AG08396 (cell line): ENCODE results near the gene ADAMTSL1.
A peak's percentile ranks its signal among the peaks of the same experiment; 100 is the strongest.
"Not testable (repeated sequence)": the region's sequence is repeated elsewhere in the genome, so short reads cannot be mapped to it uniquely, and the experiment has no call there.

Experiments used
- DNase-seq: peaks from one replicate; pipeline ENCODE4 v3.0.0; 2012; ENCODE audit warnings: low spot score, mixed read lengths

Gene ADAMTSL1

DNA sequence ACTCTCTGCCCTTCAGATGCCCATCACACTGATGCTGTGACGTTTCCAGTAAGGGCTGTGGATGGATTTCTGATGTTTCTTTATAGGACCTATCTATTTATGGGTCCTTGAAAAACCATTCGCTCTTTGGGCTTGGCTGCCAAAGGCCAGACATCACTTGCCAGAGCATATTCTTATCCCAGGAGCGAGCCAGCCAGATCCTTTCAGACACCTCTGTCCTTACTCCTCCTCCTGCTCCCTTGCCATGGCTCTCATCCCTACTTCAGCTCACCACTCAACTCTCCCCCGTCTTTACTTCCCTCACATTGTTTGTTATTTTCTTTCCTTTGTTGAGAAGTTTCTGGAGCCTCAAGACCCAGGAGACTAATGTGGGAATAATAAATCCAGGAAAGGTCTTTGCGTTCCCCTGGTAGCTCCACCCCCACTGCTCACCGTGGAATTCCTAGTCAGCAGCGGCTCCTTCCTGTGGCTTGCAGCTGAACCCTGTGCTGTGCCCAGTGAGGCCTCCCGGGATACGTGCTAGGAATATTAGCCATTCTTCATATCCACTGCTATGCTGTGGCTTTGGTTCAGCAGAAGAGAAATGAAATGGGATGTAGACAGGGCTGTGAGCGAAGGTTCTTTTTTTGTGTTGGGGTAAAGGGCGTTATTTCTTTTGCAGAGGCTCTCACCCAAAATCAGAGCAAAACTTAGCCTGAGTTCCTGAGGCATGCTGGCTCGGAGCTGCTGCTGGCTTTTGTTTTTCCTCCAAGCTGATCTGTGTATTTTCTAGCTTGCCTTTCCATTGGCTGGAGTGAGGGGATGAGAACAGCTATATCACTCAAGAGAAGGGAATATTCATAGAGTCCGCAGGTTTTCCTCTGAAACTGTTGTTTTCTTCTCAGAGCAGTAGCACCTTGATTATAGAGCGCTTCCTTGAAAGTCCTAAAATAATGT, 387.9 kb downstream of the ADAMTSL1 start:
- peak; percentile 44 for DNase-seq

DNA sequence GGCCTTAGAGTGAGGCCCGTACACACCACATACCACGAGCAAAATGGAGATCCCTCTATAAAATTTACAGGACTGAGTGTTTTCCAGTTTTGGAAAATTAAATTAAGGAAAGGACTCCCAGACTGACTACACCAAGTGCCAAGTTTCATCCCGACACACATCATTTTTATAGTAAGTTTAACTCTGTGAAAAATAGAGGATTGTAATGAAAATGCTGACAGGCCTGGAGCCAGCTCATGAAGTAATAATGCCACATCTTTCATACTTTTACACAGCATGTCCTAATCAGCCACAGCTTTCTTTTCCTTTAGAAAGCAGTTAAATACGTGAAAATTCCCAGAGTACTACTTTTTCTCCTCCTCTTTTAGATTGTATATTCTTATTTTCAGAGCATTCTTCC, 389.8 kb downstream of the ADAMTSL1 start:
- no peak for DNase-seq

DNA sequence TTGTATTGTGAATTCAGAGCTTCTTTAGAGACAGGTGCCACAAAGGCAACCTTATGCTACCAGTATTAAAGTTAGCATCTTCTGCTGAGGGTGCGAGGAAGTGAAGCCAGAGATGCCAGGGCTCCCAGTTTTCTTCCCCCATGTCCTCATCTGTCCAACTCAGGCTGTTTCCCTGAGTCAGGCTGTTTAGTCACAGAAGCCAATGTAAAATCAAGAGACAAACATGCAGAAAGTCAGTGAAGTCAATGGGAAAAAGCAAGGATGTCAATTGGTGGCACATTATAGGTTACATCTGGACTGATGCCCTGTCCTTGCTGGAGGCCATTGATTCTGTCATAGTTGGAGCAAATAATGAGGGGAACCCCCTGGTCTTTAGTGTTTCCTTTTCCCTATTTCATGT, 390.6 kb downstream of the ADAMTSL1 start:
- DNase-seq = no peak

DNA sequence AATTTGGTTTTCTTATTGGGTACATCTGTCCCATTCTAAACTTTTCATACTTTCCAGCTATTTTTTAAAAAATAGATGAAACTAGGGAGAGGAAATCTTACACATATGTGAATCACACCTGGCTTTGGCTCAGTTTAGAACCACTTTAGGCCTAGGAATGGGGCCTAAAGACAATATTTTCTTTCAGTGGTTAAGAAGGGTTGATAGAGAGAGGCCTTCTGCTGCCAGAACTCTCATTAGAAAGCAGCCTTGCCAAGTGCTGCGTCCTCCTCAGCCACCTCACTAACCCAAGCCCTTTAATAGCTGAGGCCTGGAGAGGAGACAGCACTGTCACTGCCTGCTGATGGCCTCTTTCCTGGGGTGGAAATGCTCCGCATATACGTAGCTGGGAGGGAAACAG, 391.6 kb downstream of the ADAMTSL1 start:
- no peak for DNase-seq

DNA sequence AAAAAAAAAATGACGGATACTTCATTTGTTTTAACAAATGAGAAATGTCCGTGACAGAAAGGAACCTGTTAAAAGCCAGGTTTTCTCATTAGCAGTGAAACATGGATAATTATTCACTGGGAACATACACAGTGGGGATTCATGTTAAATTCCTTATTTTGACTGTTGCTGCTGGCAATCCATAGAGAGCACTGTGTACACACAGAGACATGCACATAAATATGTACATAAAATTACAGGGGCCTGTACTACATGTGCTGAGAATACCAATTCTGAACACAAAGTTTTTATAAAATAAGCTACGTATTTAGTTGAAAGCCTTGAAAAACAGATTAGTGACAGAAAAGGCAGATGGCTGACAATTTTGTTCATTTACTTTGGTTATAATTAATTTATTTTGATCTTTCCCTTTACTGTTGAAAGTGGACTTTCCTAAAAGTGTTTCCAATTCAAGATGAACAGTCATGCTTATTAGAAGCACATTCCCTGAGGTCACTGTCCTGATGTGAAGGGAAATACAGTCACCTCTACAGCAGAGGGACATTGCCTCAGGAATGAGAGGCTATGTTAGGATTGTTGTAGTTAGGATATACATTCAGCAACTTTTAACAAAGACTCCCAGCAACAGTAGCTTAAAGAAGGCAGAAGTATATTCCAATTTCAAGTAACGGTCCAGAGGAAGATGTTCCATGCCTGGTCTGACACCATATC, 392.3 kb downstream of the ADAMTSL1 start:
- no peak for DNase-seq

DNA sequence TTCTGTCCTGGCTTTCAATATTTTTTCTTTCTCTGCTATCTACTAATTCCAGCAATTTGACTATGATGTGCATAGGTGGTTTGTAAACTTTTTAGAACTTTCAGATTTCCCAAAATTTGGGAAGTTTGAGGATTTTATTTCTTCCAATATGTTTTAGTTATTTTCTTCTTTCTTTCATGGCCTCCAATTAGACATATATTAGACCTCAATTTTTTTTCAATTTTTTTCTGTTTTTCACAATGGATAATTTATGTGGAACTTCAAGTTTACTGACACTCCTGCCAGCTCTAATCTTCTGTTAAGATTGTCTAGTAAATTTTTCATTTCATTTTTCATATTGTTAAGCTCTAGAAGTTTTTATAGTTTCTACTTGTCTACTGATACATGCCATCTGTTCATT, 395.8 kb downstream of the ADAMTSL1 start:
- DNase-seq = no peak

DNA sequence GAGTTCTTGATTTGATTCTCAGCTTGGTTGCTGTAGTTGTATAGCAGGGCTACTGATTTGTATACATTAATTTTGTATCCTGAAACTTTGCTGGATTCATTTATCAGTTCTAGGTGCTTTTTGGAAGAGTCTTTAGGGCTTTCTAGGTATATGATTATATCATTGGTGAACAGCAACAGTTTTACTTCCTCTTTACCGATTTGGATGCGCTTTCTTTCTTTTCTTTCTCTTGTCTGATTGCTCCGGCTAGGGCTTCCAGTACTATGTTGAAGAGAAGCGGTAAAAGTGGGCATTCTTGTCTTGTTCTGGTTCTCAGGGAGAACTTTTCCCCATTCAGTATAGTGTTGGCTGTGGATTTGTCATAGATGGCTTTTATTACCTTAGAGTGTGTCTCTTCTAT, 400.1 kb downstream of the ADAMTSL1 start:
- DNase-seq = no peak

DNA sequence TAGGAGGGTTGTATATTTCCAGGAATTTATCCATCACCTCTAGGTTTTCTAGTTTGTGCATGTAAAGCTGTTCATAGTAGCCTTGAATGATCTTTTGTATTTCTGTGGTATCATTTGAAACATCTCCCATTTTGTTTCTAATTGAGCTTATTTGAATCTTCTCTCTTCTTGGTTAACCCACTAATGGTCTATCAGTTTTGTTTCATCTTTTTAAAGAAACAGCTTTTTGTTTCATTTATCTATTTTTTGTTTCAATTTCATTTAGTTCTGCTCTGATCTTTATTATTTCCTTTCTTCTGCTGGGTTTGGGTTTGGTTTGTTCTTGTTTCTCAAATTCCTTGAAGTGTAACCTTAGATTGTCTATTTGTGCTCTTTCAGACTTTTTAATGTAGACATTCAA, 401.0 kb downstream of the ADAMTSL1 start:
- DNase-seq = not testable (repeated sequence)

DNA sequence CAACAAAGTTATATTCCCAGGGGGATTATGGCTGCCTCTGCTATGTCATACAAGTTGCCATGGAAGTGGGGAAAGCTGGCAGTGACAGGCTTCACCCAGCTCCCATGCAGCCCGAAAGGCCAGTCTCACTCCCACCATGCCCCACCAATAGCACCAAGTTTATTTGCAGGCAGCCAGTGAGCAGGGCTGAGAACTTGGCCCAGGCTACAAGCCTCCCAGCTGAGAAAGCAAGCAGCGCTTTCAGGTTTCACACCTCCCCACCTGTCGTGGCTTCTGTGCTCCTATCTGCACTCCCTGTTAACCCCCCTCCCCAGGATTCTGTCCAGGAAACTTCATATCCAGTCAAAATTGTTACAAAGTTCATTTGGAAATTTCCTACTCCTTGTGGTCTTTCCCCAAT, 404.0 kb downstream of the ADAMTSL1 start:
- no peak for DNase-seq

DNA sequence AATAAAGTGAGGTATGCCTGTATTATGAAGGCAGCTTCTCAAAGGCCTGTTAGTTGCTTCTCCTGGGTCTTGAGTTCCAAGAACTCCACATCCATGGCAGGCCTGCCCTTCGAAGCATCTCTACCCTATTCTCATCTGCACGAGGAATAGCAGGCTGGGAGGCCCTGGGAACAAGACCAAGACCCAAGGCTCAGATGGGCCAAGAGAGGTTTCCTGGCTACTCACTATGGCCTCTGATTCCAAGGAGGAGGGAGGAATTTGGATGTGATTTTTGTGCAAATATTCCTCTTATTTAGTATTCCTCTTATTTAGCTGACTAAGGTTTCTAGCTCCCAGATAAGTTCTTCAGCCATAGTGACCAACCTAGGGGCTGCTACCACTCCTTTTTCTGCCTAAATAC, 407.8 kb downstream of the ADAMTSL1 start:
- no peak for DNase-seq

DNA sequence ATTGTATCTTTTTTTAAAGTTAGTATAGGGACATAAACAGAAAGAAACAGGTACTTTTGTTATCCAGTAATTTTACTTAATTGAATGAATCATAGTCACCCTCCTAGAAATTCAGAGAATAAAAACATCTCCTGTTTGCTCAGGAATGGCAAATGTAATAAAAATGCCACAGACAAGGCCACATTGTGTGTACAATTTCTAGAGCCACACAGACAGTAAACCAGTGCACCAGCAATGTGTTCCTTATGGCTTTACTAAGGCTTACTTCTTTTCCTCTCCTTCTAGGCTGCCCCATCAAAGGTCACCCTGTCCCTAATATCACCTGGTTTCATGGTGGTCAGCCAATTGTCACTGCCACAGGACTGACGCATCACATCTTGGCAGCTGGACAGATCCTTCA, 413.6 kb downstream of the ADAMTSL1 start:
- no peak for DNase-seq

DNA sequence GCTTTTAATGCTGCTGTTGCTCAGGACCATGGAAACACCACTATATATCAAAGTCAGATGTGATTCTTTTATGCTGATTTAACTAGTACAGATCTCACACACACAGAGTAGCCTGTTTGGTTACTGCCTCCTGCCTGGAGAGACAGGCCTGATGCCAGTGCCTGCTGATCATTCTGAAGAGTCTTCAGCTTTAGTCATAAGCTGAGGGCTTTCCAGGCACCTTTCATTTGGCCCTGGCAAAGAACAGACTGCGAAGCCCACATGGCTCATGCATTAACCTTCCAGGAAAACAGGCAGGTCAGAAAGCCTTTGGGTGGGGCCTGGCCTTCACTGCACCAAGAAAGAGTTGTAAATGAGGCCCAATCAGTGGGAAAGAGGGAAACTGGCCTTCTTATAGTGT, 414.3 kb downstream of the ADAMTSL1 start:
- no peak for DNase-seq

DNA sequence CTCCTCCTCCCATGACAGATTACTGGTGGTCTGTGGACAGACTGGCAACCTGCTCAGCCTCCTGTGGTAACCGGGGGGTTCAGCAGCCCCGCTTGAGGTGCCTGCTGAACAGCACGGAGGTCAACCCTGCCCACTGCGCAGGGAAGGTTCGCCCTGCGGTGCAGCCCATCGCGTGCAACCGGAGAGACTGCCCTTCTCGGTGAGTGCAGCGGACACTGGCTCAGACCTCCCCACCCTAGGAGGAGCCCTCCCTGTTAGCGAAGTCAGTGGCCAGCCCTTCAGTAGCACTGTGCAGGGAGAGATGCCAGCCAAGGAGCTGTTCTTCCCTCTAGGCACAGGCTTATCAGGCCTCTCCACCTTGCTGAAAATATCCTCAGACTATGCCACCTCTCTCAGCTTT, 415.6 kb downstream of the ADAMTSL1 start:
- no peak for DNase-seq

DNA sequence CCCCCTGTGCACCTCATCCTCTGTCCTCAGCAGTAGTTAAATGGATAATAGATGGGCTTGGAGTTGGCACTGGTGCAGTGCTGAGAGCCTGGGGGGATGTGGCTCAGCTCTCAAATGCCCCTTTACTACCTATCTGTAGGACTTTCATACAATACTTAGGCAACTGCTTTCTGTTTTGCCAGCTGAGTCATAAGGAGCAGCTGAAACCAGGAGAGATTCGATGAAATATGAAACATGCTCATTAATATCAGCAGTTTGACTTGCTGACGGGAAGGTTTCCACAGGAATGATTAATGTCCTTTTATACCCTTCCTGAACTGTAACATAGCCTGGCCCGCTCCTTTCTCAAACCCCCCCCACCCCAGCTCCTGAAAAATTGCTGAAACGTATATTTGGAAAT, 416.4 kb downstream of the ADAMTSL1 start:
- peak; percentile 22 for DNase-seq

DNA sequence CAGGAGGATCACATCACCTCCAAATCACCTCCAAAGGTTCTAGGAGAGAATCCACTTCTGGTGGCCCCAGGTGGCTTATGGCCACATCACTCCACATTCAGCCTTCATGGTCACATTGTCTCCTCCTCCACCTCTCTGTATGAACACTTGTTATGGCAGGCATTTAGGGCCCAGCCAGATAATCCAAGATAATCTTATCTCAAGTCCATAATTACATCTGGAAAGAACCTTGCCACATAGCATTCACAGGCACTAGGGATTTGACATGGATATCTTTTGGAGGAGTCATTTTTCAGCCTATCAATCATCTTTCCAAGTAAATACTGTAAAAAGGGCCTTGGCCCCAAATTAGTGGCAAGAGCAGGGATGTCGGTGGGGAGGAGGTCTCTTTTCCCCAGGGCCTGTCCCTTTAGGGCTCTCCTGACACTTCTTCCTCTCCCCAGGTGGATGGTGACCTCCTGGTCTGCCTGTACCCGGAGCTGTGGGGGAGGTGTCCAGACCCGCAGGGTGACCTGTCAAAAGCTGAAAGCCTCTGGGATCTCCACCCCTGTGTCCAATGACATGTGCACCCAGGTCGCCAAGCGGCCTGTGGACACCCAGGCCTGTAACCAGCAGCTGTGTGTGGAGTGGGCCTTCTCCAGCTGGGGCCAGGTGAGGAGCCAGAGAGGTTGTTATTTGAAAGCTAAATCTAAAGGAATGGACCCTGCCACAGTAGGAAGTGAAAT, 418.2 kb downstream of the ADAMTSL1 start:
- no peak for DNase-seq

DNA sequence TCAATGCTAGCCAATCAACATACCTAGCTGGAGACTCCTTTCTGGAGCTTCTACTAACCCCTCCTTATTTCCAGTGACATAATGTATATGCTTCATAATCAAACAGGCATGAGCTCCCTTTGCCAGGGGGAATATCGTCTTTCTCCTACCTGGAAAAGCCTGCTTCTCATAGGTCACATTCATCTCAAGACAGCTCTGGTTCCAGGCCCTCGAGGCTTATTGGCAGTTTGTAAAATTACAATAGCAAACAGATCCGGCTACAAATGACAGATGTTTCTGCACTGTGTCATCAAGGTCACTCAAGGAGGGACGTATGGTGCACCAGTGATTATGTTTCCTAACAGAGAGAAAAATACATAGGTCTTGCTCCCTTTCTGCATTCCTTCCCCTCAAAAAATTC, 419.1 kb downstream of the ADAMTSL1 start:
- DNase-seq = no peak

DNA sequence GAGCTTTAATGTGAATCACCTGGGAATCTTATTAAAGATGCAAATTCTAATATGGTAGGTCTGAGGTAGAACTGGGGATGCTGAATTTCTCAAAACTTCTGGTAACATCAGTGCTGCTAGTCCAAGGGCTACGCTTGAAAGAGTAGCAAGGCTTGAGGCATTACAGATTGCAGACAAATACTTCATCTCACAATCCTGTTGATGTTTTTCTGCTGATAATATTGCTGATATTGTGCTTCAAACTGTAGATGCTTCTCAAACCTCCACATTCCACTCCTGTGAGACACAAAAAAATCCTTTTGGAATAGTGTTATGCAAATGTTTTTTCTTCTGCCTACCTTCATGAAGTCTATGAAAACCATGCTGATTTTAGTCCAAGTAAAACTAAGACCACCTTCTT, 419.5 kb downstream of the ADAMTSL1 start:
- no peak for DNase-seq

DNA sequence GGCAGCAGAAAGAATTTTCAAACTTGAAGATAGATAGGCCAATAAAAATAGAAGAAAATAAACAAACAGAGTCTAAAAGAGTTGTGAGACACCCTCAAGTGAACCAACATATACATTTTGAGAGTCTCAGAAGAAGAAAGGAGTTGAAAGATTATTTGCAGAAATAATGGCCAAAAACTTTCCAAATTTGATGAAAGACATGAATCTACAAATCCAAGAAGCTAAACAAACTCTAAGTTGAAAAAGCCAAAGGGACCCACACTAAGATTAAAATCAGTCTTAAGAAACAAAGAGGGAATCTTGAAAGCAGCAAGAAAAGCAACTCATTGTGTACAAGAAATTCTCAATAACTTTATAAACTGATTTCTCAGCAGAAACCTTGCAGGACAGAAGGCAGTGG, 422.1 kb downstream of the ADAMTSL1 start:
- DNase-seq = no peak

DNA sequence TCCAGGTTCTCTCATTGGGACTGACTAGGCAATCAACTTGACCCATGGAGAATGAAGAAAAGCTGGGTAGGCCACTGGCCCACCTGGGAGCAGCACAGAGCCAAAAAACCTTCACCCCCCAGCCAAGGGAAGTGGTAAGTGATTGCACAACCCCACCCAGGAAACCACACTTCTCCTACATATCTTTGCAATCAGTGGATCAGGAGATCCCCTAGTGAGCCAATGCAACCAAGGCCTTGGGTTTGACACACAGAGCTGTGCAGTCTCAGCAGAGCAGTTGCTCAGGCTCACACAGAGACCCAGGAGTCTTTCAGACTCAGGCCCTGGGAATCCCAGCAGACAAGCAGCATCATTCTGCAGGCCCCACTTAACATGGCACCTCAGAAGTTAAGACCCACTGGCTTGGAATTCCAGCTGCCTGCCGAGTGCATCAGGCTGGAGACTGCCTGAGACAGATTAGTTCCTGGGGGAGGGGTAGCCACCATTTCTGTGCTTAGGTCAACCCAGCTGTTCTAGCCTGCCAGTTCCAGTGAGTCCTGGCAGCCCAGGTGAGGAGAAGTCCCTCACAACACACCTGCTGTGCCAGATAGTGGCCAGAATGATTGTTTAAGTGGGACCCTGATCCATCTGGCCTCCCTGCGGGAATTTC, 422.7 kb downstream of the ADAMTSL1 start:
- no peak for DNase-seq

DNA sequence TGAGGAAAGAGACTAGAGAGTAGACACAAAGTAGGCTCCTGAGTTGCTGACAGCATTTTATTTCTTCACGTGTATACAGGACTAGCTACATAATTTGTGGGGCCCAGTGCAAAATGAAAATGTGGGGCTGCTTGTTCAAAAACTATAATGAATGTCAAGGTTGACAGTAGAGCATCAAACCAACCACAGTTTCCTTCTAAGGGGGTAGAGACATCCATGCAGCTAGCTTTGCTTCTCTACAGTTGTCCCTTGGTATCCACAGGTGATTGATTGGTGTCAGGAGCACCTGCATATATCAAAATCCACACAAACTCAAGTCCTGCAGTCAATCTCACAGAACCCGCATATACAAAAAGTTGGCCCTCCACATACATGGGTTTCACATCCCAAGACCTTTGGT, 429.5 kb downstream of the ADAMTSL1 start:
- no peak for DNase-seq

DNA sequence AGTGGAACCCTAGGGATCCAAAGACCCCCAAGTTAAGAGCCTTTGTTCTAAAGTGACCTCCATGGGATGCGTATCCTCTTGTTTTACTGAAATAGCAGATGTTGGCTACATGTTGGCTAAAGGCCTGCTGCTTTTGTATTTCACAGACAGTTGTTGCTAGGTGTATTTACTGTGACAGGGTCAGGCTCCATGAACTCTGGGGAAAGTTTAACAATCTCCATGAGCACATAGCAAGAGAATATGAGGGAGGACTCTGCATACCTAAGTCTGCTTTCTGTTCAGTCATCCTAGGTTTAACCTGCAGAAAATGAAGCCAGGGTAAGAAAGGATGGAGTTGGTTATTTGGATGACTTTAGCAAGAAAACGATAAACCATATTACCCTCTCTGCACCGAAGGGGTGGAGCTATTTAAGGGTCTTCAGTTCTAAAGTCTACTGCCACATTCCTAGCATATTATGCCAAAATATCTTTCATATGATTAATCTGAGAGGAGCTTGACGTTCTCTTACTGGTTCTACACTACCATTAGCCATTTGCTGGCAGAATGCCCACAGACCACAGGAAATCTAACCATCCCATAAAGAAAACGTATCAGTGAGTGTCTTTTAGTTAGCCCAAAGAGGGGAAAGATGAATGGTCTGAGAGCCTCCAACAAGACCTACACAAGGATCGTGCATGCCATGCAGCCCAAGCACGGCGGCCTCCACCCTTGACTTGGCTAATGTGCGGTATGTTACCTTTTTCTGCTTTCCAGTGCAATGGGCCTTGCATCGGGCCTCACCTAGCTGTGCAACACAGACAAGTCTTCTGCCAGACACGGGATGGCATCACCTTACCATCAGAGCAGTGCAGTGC, 431.3 kb downstream of the ADAMTSL1 start:
- DNase-seq = no peak
